ENCODE results near the gene CTU2. TPM values are rescaled to one million over a fixed set of nuclear protein-coding genes. Genes with fewer than 3 reads are reported as not detected.
A peak's percentile ranks its signal among the peaks of the same experiment; 100 is the strongest.

The CTU2 gene
- total RNA-seq, 4 donors from 2014 or later: 0.88 to 20.3 (median 14.6) TPM

DNA sequence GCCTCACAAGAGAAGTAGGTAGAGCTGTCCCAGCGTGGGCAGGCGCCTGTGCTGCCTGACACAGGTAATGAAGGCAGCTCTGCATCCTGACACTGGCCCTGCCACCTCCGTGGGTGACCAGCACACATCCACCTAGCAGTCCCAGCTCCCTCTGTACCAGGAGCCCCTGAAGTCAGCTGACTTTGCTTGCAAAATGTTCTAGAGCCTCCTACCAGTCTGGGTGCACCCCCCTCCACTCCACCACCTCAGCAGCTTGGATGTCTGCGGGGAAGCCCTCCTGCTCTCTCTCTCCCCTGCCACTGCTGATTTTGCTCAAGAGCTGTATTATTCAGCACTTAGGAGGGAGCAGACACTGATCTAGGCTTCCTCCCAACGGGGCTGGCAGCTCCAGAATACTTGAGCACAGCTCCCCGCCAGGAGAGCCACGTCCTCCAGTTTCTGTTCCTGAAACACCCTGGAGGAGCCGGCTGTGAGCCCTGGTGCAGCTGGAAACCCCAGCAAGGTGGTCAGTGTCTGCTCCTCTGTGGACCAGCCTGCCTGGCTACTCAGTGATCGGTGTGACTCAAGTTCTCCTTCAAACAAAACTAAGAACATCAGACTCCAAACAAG lies 1.1 kb upstream of the CTU2 start:
- Histone ChIP-seq H3K9me3 (no peaks in the 10 kb centered on the region), H3K27me3 (no peaks in the 10 kb centered on the region), H3K36me3 (no peaks in the 10 kb centered on the region), H3K4me1 (peaks cover 5 to 16% of the 10 kb centered on the region in 2 donors), H3K27ac (peak overlapping the region; percentile 70 to 73), H3K4me3 (peak overlapping the region; percentile 50 to 94)
- no peak for DNase-seq
- intact Hi-C loops (cut with DNase I; ENCODE audit: low total_unique reads): no loop called here
- TF ChIP-seq, protein P1, sequence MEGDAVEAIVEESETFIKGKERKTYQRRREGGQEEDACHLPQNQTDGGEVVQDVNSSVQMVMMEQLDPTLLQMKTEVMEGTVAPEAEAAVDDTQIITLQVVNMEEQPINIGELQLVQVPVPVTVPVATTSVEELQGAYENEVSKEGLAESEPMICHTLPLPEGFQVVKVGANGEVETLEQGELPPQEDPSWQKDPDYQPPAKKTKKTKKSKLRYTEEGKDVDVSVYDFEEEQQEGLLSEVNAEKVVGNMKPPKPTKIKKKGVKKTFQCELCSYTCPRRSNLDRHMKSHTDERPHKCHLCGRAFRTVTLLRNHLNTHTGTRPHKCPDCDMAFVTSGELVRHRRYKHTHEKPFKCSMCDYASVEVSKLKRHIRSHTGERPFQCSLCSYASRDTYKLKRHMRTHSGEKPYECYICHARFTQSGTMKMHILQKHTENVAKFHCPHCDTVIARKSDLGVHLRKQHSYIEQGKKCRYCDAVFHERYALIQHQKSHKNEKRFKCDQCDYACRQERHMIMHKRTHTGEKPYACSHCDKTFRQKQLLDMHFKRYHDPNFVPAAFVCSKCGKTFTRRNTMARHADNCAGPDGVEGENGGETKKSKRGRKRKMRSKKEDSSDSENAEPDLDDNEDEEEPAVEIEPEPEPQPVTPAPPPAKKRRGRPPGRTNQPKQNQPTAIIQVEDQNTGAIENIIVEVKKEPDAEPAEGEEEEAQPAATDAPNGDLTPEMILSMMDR (IDR thresholded peaks at IDR 0.05): no peak
- no peak for TF ChIP-seq POLR2A (IDR thresholded peaks at IDR 0.05)

DNA sequence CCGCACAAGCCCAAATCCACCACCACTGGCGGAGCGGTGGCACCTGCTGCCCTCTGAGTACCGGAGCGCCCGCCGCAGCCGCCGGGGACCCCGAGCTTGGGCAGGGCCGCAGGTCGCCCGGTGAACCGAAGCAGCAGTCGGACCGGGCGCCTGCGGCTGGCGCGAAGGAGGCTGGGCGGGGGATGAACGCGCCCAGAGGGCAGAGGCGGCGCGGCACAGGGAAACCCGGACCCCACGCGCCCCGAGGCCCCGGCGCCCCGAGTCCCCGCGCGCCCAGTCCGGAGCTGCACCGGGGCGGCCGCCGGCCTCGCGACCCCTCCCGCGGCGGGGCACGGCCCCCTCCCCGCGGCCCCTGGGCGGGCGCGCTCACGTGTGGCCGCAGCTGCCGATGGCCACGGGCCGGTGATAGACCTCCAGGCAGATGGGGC lies 488 bp upstream of the CTU2 start:
- Histone ChIP-seq H3K4me1 (peaks cover 5 to 16% of the 10 kb centered on the region in 2 donors), H3K27ac (peak overlapping the region; percentile 70 to 73), H3K36me3 (no peaks in the 10 kb centered on the region), H3K27me3 (no peaks in the 10 kb centered on the region), H3K4me3 (peak overlapping the region; percentile 50 to 94), H3K9me3 (no peaks in the 10 kb centered on the region)
- TF ChIP-seq, protein P1 (IDR thresholded peaks at IDR 0.05): no peak
- TF ChIP-seq POLR2A (IDR thresholded peaks at IDR 0.05): no peak
- intact Hi-C loops (cut with DNase I; ENCODE audit: low total_unique reads): no loop called here
- no peak for DNase-seq

DNA sequence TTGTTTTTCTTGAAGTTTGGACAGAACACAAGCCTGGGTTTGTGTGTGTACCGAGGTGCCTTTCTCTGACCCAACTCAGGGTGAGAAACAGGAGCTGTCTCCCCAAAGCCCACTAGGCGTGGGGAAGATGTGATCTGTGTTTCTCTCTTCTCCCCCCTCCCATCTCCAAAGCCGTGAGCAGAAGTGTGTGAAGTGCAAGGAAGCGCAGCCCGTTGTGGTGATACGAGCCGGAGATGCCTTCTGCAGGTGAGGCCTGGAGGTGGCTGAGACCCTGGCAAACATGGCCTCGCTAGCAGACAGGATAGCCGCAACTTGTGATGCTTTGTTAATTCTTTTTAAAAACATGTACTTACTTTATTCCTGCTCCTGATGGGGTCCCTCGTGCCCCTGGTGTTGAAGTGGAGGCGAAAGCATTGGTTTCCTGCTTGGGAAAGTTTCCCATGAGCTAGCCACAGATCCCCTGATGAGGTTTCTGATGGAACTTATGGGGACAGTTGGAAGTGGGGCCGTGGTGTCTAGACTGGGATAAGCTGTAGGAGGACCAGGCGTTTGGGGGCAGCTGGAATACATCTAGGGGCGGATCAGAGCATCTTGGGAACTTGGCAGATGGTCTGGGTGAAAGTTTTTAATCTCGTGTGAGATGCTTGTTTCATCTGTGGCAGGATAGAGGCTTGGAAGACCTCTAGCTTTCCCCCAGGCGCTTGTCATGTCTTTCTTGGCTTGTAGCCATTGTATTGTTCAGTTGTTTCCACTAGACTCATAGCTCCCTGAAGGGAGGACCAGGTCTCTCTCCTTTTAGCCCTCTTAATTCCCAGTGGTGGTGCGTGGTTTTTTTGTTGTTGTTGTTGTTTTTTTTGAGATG lies 893 bp downstream of the CTU2 start:
- TF ChIP-seq POLR2A (IDR thresholded peaks at IDR 0.05): no peak
- TF ChIP-seq, protein P1 (IDR thresholded peaks at IDR 0.05): no peak
- Histone ChIP-seq H3K36me3 (no peaks in the 10 kb centered on the region), H3K27me3 (no peaks in the 10 kb centered on the region), H3K27ac (peak overlapping the region; percentile 70 to 73), H3K9me3 (no peaks in the 10 kb centered on the region), H3K4me1 (peaks cover 5 to 16% of the 10 kb centered on the region in 2 donors), H3K4me3 (peak overlapping the region; percentile 50 to 94)
- no peak for DNase-seq
- intact Hi-C loops (cut with DNase I; ENCODE audit: low total_unique reads): no loop called here

DNA sequence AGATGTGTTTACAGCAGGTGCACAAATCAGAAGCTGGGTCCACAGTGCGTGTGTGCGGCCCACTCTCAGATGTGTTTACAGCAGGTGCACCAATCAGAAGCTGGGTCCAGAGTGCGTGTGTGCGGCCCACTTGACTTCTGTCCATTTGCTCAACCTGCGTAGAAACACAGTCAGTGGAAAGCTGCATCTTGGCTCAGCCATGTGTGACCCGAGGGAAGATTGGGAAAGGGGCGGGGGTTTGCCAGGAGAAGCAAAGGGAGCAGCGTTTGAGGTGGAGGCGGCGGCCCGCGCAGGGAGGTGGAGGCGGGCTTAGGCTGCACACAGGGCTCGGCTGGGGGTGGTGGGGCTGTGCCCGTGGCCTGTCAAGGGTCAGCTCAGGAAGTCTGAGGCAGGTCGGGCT lies 4.3 kb downstream of the CTU2 start:
- H3K27me3 ChIP-seq: no peaks in the 10 kb centered on the region
- intact Hi-C loops (cut with DNase I; ENCODE audit: low total_unique reads): no loop called here
- H3K27ac ChIP-seq: no peak overlapping the region
- TF ChIP-seq, protein P1 (IDR thresholded peaks at IDR 0.05): no peak
- TF ChIP-seq POLR2A (IDR thresholded peaks at IDR 0.05): no peak
- no peaks in the 10 kb centered on the region for H3K36me3 ChIP-seq
- H3K4me3 ChIP-seq: no peak overlapping the region
- H3K9me3 ChIP-seq: no peaks in the 10 kb centered on the region
- peaks cover 5 to 7% of the 10 kb centered on the region in 2 donors for H3K4me1 ChIP-seq
- DNase-seq: no peak

DNA sequence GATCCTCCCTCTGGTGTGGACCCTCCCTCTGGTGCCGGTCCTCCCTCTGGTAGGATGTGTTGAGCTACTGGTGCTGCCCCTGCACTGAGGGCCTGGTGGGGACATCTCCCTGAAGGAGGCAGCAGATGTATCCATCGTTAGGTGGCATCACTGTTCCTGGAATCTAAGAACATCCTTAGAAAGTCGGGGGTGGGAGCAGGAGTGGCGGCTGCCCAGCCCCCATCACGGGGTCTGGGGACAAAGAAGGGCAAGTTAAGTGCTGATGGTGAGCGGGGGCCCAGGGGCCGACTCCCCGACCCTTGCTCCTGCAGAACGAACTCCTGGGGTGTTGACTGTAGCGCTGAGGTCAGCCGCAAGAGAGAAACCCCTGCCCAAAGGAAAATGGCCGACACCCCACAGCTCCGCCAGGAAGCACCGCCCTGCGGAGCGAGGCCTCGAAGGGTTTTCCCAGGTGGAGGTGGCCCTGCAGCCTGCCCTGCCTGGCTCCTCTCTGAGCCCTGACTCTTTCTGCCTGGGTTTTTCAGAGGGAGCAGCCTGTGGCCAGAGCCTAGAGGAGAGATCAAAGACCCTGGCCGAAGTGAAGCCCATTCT lies 5.5 kb downstream of the CTU2 start:
- intact Hi-C loops (cut with DNase I; ENCODE audit: low total_unique reads): no loop called here
- H3K27ac ChIP-seq: no peak overlapping the region
- TF ChIP-seq, protein P1 (IDR thresholded peaks at IDR 0.05): no peak
- no peak for TF ChIP-seq POLR2A (IDR thresholded peaks at IDR 0.05)

More for the DNA sequence above, 5.5 kb downstream of the CTU2 start:
- H3K4me1 ChIP-seq: peaks cover 4 to 5% of the 10 kb centered on the region in 2 donors
- DNase-seq: no peak
- no peak overlapping the region for H3K4me3 ChIP-seq
- no peaks in the 10 kb centered on the region for H3K27me3 ChIP-seq
- H3K36me3 ChIP-seq: no peaks in the 10 kb centered on the region
- no peaks in the 10 kb centered on the region for H3K9me3 ChIP-seq
